Calu3 (cell line): ENCODE results near the gene EP400. TPM values are rescaled to one million over a fixed set of nuclear protein-coding genes. Genes with fewer than 3 reads are reported as not detected.
"Not testable (repeated sequence)": the region's sequence is repeated elsewhere in the genome, so short reads cannot be mapped to it uniquely, and the experiment has no call there.

ENCODE experiments used
- BruUV-seq: library from RNA; stranded (reverse); fragments of 400-500 nt; replicated peaks from 2 replicates; lab custom pipeline; 2021; lab: Mats Ljungman, UMichigan
- CTCF ChIA-PET: fragments of 300-600 bp; sonication (Branson Sonifier 250); formaldehyde crosslinking; loops from one replicate; lab custom pipeline; 2022; ENCODE audit warnings: antibody characterized with exemption; lab: Charles Lee
- DNase-seq: peaks from one replicate; pipeline ENCODE4 v3.0.0; 2022
- H3K27ac Mint-ChIP-seq: one replicate; pipeline ENCODE4 v1.8.0; 2022; ENCODE audit warnings: mixed read lengths; ENCODE audit not compliant: unreplicated experiment
- H3K27me3 Mint-ChIP-seq: one replicate; pipeline ENCODE4 v1.8.0; 2022; ENCODE audit warnings: mixed read lengths; ENCODE audit not compliant: unreplicated experiment
- H3K36me3 Mint-ChIP-seq: one replicate; pipeline ENCODE4 v1.8.0; 2022; ENCODE audit warnings: mild to moderate bottlenecking, moderate library complexity, mixed read lengths; ENCODE audit not compliant: insufficient read depth, unreplicated experiment
- H3K4me1 Mint-ChIP-seq: one replicate; pipeline ENCODE4 v1.8.0; 2022; ENCODE audit warnings: mild to moderate bottlenecking, low read depth, mixed read lengths; ENCODE audit not compliant: unreplicated experiment
- H3K4me3 Mint-ChIP-seq: one replicate; pipeline ENCODE4 v1.8.0; 2022; ENCODE audit warnings: mild to moderate bottlenecking, low read depth, moderate library complexity, mixed read lengths; ENCODE audit not compliant: unreplicated experiment
- H3K9me3 Mint-ChIP-seq: one replicate; pipeline ENCODE4 v1.8.0; 2022; ENCODE audit warnings: low read depth, mixed read lengths; ENCODE audit not compliant: unreplicated experiment
- intact Hi-C: fragments of 100-400 bp; cut with micrococcal nuclease; formaldehyde crosslinking; loops from one replicate; pipeline ENCODE4 v1.10.0; 2022; ENCODE audit not compliant: unreplicated experiment
- total RNA-seq: library from RNA; stranded (reverse); gene quantifications from 2 replicates; pipeline ENCODE4 v1.2.3, GENCODE V29; 2022
- TF ChIP-seq, protein P1 (sequence below): fragments of 200-600 bp; IDR thresholded peaks from one replicate; pipeline ENCODE4 v1.8.0; 2022; ENCODE audit warnings: antibody characterized with exemption; ENCODE audit not compliant: unreplicated experiment

EP400 gene
- total RNA-seq, 1 experiment from 2014 or later, result 88.7 TPM

DNA sequence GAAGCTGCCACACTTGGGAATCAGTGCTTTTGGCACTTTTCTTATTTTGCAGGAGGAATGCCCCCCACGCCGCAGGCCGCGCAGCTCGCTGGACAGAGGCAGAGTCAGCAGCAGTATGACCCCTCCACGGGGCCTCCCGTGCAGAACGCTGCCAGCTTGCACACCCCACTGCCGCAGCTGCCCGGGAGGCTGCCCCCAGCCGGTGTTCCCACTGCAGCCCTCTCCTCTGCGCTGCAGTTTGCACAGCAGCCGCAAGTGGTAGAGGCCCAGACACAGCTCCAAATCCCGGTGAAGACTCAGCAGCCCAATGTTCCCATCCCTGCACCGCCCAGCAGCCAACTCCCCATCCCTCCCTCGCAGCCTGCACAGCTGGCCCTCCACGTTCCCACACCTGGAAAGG is 32.3 kb downstream of the EP400 start:
- H3K36me3 Mint-ChIP-seq, result peaks cover 40% of the 10 kb centered on the region
- no TSS peak for BruUV-seq

DNA sequence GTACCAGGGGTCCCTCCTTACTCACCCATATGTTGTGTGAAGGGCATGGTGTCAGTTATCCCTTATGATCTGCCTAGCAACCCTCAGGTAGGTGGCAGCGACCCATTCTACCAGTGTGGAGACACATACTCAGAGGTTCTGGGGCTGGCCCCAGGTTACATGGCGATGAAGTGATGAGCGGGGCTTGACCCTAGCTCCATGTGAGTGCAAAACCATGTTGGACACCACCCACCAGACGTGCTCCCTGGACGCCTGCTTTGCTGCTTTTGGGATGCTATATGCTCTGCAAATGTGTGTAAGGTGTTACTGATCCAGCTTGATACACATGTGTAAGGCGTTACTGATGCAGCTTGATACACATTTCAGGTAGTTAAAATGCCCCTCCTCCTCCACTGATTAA is 33.3 kb downstream of the EP400 start:
- Mint-ChIP-seq H3K9me3 (no peaks in the 10 kb centered on the region), H3K4me1 (no peaks in the 10 kb centered on the region), H3K27ac (no peak overlapping the region), H3K27me3 (no peaks in the 10 kb centered on the region), H3K36me3 (peaks cover 50% of the 10 kb centered on the region), H3K4me3 (no peak overlapping the region)
- CTCF ChIA-PET, result interaction anchor here (0.6 to 0.7 kb wide), 3 partner anchors 117 to 702 kb away, joined by 3 to 4 read pairs (median 3); no protein-coding TSS in a partner anchor
- TF ChIP-seq, protein P1, sequence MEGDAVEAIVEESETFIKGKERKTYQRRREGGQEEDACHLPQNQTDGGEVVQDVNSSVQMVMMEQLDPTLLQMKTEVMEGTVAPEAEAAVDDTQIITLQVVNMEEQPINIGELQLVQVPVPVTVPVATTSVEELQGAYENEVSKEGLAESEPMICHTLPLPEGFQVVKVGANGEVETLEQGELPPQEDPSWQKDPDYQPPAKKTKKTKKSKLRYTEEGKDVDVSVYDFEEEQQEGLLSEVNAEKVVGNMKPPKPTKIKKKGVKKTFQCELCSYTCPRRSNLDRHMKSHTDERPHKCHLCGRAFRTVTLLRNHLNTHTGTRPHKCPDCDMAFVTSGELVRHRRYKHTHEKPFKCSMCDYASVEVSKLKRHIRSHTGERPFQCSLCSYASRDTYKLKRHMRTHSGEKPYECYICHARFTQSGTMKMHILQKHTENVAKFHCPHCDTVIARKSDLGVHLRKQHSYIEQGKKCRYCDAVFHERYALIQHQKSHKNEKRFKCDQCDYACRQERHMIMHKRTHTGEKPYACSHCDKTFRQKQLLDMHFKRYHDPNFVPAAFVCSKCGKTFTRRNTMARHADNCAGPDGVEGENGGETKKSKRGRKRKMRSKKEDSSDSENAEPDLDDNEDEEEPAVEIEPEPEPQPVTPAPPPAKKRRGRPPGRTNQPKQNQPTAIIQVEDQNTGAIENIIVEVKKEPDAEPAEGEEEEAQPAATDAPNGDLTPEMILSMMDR, result no peak
- no peak for DNase-seq
- intact Hi-C loops, result no loop called here
- BruUV-seq, result no TSS peak

More for the DNA sequence above, 32.3 kb downstream of the EP400 start:
- H3K27me3 Mint-ChIP-seq, result no peaks in the 10 kb centered on the region
- DNase-seq, result no peak
- CTCF ChIA-PET, result interaction anchor here (0.7 kb wide), 1 partner anchor 702 kb away, joined by 3 read pairs; no protein-coding TSS in a partner anchor
- intact Hi-C loops, result no loop called here
- no peak overlapping the region for H3K4me3 Mint-ChIP-seq
- no peaks in the 10 kb centered on the region for H3K4me1 Mint-ChIP-seq
- TF ChIP-seq, protein P1, result no peak
- no peak overlapping the region for H3K27ac Mint-ChIP-seq
- no peaks in the 10 kb centered on the region for H3K9me3 Mint-ChIP-seq

DNA sequence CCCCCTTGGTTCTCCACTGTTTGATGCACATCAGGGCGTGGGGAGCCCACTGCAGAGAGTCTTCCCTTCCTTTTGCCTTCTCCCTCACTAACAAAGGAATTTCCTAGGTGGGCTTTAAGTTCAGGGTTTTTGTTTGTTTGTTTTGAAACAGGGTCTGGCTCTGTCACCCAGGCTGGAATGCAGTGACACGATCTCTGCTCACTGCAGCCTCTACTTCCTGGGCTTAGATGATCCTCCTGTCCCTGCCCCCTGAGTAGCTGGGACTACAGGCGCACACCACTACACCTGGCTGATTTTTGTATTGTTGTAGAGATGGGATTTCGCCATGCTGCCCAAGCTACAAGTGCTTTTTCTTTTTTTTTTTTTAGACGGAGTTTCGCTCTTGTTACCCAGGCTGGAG is 33.8 kb downstream of the EP400 start:
- Mint-ChIP-seq H3K27ac (no peak overlapping the region), H3K9me3 (no peaks in the 10 kb centered on the region), H3K4me1 (no peaks in the 10 kb centered on the region), H3K4me3 (no peak overlapping the region), H3K36me3 (peaks cover 54% of the 10 kb centered on the region), H3K27me3 (no peaks in the 10 kb centered on the region)
- BruUV-seq, result no TSS peak
- intact Hi-C loops, result no loop called here
- CTCF ChIA-PET, result no interaction called here
- no peak for DNase-seq
- TF ChIP-seq, protein P1, result no peak

DNA sequence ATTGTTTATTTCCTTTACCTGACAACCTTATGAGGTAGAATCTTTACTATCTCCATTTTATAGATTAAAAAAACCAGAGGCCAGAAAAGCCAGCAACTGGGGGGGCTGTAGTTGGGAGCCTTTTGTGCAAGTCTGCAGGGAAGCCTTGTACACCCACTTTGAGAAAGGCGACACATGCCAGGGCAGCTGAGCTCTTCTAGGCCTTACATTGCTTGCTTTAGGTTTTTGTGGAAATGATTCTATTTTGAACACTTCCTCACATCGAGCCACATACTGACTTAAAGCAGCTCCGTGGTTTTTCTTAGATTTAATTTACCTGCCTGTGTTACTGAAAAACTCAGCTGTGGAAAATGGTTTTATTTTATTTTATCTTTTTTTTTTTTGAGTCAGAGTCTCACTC is 34.6 kb downstream of the EP400 start:
- Mint-ChIP-seq H3K36me3 (peaks cover 54% of the 10 kb centered on the region), H3K4me1 (no peaks in the 10 kb centered on the region), H3K4me3 (no peak overlapping the region), H3K27me3 (no peaks in the 10 kb centered on the region), H3K9me3 (no peaks in the 10 kb centered on the region), H3K27ac (no peak overlapping the region)
- intact Hi-C loops, result no loop called here
- TF ChIP-seq, protein P1, result no peak
- CTCF ChIA-PET, result interaction anchor here (0.7 kb wide), 1 partner anchor 235 kb away, joined by 3 read pairs; no protein-coding TSS in a partner anchor
- DNase-seq, result no peak
- no TSS peak for BruUV-seq

DNA sequence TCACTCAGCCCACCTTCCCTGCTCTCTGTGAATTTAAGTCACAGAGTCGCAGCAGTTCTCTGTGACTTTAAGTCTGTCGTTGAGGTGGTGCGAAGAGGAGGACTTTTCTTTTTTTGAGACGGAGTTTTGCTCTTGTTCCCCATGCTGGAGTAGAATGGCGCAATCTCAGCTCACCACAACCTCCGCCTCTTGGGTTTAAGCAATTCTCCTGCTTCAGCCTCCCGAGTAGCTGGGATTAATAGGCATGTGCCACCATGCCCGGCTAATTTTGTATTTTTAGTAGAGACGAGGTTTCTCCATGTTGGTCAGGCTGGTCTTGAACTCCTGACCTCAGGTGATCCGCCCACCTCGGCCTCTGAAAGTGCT is 35.8 kb downstream of the EP400 start:
- H3K4me3 Mint-ChIP-seq, BruUV-seq, intact Hi-C loops, H3K9me3 Mint-ChIP-seq, H3K4me1 Mint-ChIP-seq, H3K27me3 Mint-ChIP-seq, DNase-seq, H3K27ac Mint-ChIP-seq: not testable (repeated sequence)
- CTCF ChIA-PET, result interaction anchor here (0.6 kb wide), 1 partner anchor 132 kb away, joined by 4 read pairs; no protein-coding TSS in a partner anchor
- peaks cover 54% of the 10 kb centered on the region for H3K36me3 Mint-ChIP-seq
